ENCODE data around the gene PPIE. TPM values are rescaled to one million over a fixed set of nuclear protein-coding genes. Genes with fewer than 3 reads are reported as not detected.

PPIE gene
- total RNA-seq, 1 experiment from 2014 or later: 36.3 TPM

DNA sequence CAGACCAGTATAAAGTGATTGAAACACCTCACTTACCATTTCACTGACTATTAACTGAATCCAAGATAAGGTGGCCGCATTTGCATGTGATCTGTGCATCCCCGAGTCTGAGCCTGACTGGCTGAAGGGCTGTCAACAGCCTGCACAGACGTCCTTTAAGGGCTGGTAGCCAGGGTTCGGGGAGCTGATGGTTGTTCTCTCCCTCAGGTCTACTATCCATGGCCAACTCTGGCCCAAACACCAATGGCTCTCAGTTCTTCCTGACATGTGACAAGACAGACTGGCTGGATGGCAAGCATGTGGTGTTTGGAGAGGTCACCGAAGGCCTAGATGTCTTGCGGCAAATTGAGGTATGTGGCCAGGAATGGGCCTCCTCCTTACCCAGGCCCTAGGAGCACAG is 14.0 kb downstream of the PPIE start:
- no peak overlapping the region for H4K91ac ChIP-seq (ENCODE audit: insufficient read length, low read depth, low read length)
- Mint-ChIP-seq H3K27ac (no peak overlapping the region), H3K4me3 (no peak overlapping the region), H3K36me3 (ENCODE audit: insufficient read depth in 1 of 3, low read depth in 3 of 3) (peaks cover 25 to 87% (median 61%) of the 10 kb centered on the region in 3 experiments; a peak in 6 of 7 replicates), H3K9me3 (no peaks in the 10 kb centered on the region), H3K4me1 (no peaks in the 10 kb centered on the region), H3K27me3 (ENCODE audit: low read depth) (no peaks in the 10 kb centered on the region)
- TF ChIP-seq, protein P1, sequence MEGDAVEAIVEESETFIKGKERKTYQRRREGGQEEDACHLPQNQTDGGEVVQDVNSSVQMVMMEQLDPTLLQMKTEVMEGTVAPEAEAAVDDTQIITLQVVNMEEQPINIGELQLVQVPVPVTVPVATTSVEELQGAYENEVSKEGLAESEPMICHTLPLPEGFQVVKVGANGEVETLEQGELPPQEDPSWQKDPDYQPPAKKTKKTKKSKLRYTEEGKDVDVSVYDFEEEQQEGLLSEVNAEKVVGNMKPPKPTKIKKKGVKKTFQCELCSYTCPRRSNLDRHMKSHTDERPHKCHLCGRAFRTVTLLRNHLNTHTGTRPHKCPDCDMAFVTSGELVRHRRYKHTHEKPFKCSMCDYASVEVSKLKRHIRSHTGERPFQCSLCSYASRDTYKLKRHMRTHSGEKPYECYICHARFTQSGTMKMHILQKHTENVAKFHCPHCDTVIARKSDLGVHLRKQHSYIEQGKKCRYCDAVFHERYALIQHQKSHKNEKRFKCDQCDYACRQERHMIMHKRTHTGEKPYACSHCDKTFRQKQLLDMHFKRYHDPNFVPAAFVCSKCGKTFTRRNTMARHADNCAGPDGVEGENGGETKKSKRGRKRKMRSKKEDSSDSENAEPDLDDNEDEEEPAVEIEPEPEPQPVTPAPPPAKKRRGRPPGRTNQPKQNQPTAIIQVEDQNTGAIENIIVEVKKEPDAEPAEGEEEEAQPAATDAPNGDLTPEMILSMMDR (conservative IDR thresholded peaks at IDR 0.05): no peak
- H2BK120ac ChIP-seq (ENCODE audit: low read depth, low read length, poor library complexity, severe bottlenecking): no peak overlapping the region
- H3K18ac ChIP-seq (ENCODE audit: insufficient read length, low read depth, low read length): no peak overlapping the region
- no peak overlapping the region for H3T11ph ChIP-seq (ENCODE audit: low read length)
- no peak overlapping the region for H3K4ac ChIP-seq (ENCODE audit: low read depth, low read length)
- H3K56ac ChIP-seq (ENCODE audit: insufficient read length, low read depth, low read length): no peak overlapping the region
- H3K79me1 ChIP-seq (ENCODE audit: insufficient read depth, low read depth, low read length, poor library complexity, severe bottlenecking): no peaks in the 10 kb centered on the region
- H4K20me1 ChIP-seq (ENCODE audit: control insufficient read depth, insufficient read depth, insufficient read length): no peaks in the 10 kb centered on the region
- no peaks in the 10 kb centered on the region for H3K23me2 ChIP-seq (ENCODE audit: insufficient read length, low read depth, low read length, poor library complexity, severe bottlenecking)
- H4K5ac ChIP-seq (ENCODE audit: insufficient read length, low read depth, low read length): no peak overlapping the region
- H2BK15ac ChIP-seq (ENCODE audit: low read depth, low read length): no peak overlapping the region
- H3K23ac ChIP-seq (ENCODE audit: insufficient read length, low read depth, low read length): no peak overlapping the region
- no peak overlapping the region for H3K9ac ChIP-seq (ENCODE audit: extremely low read depth, insufficient read length, low read length)
- H2AFZ ChIP-seq (ENCODE audit: low read length): no peak overlapping the region
- no peak overlapping the region for H2BK5ac ChIP-seq (ENCODE audit: insufficient read length, low read length)
- H3K9me3 ChIP-seq (ENCODE audit: control insufficient read depth, low read depth, low read length): no peaks in the 10 kb centered on the region
- H3K4me2 ChIP-seq (ENCODE audit: insufficient read depth, insufficient read length, low read length): no peak overlapping the region
- WGBS (ENCODE audit: extremely low coverage, insufficient read length, low lambda C conversion rate): no CpG with 5 or more reads among the region's 6 CpGs
- H2BK20ac ChIP-seq (ENCODE audit: low read depth, low read length, poor library complexity, severe bottlenecking): no peak overlapping the region
- H4K8ac ChIP-seq (replicated peaks; ENCODE audit: insufficient read length, low read depth, low read length): no peak overlapping the region
- no peak overlapping the region for H2AK5ac ChIP-seq (ENCODE audit: insufficient read length, low read length)
- no peaks in the 10 kb centered on the region for H3K27me3 ChIP-seq (ENCODE audit: insufficient read depth, low read length)
- H2BK12ac ChIP-seq (ENCODE audit: insufficient read length, low read depth, low read length): no peak overlapping the region
- no peaks in the 10 kb centered on the region for H3K4me1 ChIP-seq (ENCODE audit: insufficient read depth, low read length)
- no peak overlapping the region for H3K27ac ChIP-seq (ENCODE audit: insufficient read length, low read depth, low read length)
- DNase-seq: peak; percentile 12
- H3K14ac ChIP-seq (ENCODE audit: insufficient read depth, low read length): no peak overlapping the region
- no peaks in the 10 kb centered on the region for H3K79me2 ChIP-seq (ENCODE audit: insufficient read depth, low read length)
